Measurements from ENCODE around the gene TIE1.

TIE1 gene

GRCh38 chr1:43349594-43350306, 49.0 kb downstream of the TIE1 start:
- intact Hi-C loops (cut with DNase I) = no loop called here
- DNase-seq = peak in 7 of 42 donors; percentile 18 to 41 (median 28)

GRCh38 chr1:43350976-43351375, 50.2 kb downstream of the TIE1 start:
- DNase-seq = no peak
- intact Hi-C loops (cut with DNase I) = no loop called here

GRCh38 chr1:43351421-43352350, 50.9 kb downstream of the TIE1 start:
- intact Hi-C loops (cut with DNase I) = no loop called here
- peak in 1 of 42 donors; percentile 33 for DNase-seq

- intact Hi-C loops (cut with DNase I) = no loop called here
These were observed 51.5 kb downstream of the TIE1 start for GRCh38 chr1:43352351-43352705.

GRCh38 chr1:43352881-43353280, 52.1 kb downstream of the TIE1 start:
- intact Hi-C loops (cut with DNase I) = no loop called here
- DNase-seq = no peak

More at GRCh38 chr1:43352351-43352705, 51.5 kb downstream of the TIE1 start:
- DNase-seq = no peak

GRCh38 chr1:43354471-43354870, 53.7 kb downstream of the TIE1 start:
- intact Hi-C loops (cut with DNase I) = no loop called here
- DNase-seq = no peak

- no peak for DNase-seq
- intact Hi-C loops (cut with DNase I) = no loop called here
These were observed 54.2 kb downstream of the TIE1 start for GRCh38 chr1:43354936-43355335.

GRCh38 chr1:43357251-43357650, 56.5 kb downstream of the TIE1 start:
- intact Hi-C loops (cut with DNase I) = no loop called here
- no peak for DNase-seq

GRCh38 chr1:43358121-43358745, 57.5 kb downstream of the TIE1 start:
- peak in 14 of 42 donors; percentile 18 to 65 (median 38) for DNase-seq
- intact Hi-C loops (cut with DNase I) = no loop called here

- intact Hi-C loops (cut with DNase I) = no loop called here
- DNase-seq = peak; percentile 96 to 100 (median 99)
These were observed 58.2 kb downstream of the TIE1 start, which contains the start of gene CDC20 for GRCh38 chr1:43358746-43359693. CDC20 (plus strand) TSS chr1:43358981; CDS start chr1:43359216, 235 bp downstream.

GRCh38 chr1:43359696-43360095, 58.9 kb downstream of the TIE1 start:
- intact Hi-C loops (cut with DNase I) = no loop called here
- no peak for DNase-seq

GRCh38 chr1:43360616-43361015, 59.8 kb downstream of the TIE1 start:
- DNase-seq = no peak
- intact Hi-C loops (cut with DNase I) = no loop called here

GRCh38 chr1:43363283-43363934, 62.6 kb downstream of the TIE1 start:
- intact Hi-C loops (cut with DNase I) = no loop called here
- DNase-seq = no peak

- intact Hi-C loops (cut with DNase I) = no loop called here
- no peak for DNase-seq
These were observed 63.2 kb downstream of the TIE1 start for GRCh38 chr1:43363935-43364525.

GRCh38 chr1:43365678-43366077, 64.9 kb downstream of the TIE1 start:
- intact Hi-C loops (cut with DNase I) = no loop called here
- DNase-seq = no peak

GRCh38 chr1:43366179-43366578, 65.4 kb downstream of the TIE1 start:
- no peak for DNase-seq
- intact Hi-C loops (cut with DNase I) = no loop called here

- no peak for DNase-seq
- intact Hi-C loops (cut with DNase I) = no loop called here
These were observed 65.8 kb downstream of the TIE1 start for GRCh38 chr1:43366601-43367025.
